PC-3 (cell line): ENCODE measurements around the gene MRPS11. TPM values are rescaled to one million over a fixed set of nuclear protein-coding genes. Genes with fewer than 3 reads are reported as not detected.

ENCODE experiments used
- ATAC-seq: fragments of 200-7000 bp; cut with Tn5 transposase; 2 replicates; pipeline ENCODE4 v1.9.1; 2020; ENCODE audit warnings: mild to moderate bottlenecking, moderate library complexity
- BruUV-seq: library from RNA; stranded (reverse); fragments of 400-500 nt; replicated peaks from 2 replicates; lab custom pipeline; 2021; lab: Mats Ljungman, UMichigan
- CTCF ChIA-PET: fragments of 300-600 bp; sonication (Branson Sonifier 250); formaldehyde crosslinking; loops from one replicate; lab custom pipeline; 2022; ENCODE audit warnings: antibody characterized with exemption; lab: Charles Lee
- POLR2A ChIA-PET: fragments of 300-600 bp; sonication (Branson Sonifier 250); formaldehyde crosslinking; loops from one replicate; lab custom pipeline; 2022; ENCODE audit warnings: antibody characterized with exemption; ENCODE audit not compliant: unreplicated experiment; lab: Charles Lee
- DNase-seq: peaks from one replicate; pipeline ENCODE4 v3.0.0-alpha.2; 2015
- H2AFZ ChIP-seq: fragments of 300-600 bp; sonication (generic); 2 replicates; pipeline ENCODE4 v1.6.0; 2016; ENCODE audit warnings: antibody characterized with exemption, low read length
- H3F3A ChIP-seq: fragments of 300-600 bp; sonication (generic); one replicate; pipeline ENCODE4 v1.6.0; 2017; ENCODE audit warnings: antibody characterized with exemption, low read length, control low read depth, mild to moderate bottlenecking; ENCODE audit not compliant: unreplicated experiment
- H3K27ac ChIP-seq: fragments of 300-600 bp; sonication (generic); 2 replicates; pipeline ENCODE4 v1.5.1; 2016; ENCODE audit warnings: mild to moderate bottlenecking, low read length
- H3K27me3 ChIP-seq: fragments of 300-600 bp; sonication (generic); 2 replicates; pipeline ENCODE4 v1.6.1; 2016; ENCODE audit warnings: low read length, mixed read lengths
- H3K36me3 ChIP-seq: fragments of 300-600 bp; sonication (generic); 2 replicates; pipeline ENCODE4 v1.6.1; 2016; ENCODE audit warnings: low read depth, mixed run types, low read length, mixed read lengths
- H3K4me1 ChIP-seq: fragments of 300-600 bp; sonication (generic); 2 replicates; pipeline ENCODE4 v1.5.1; 2016; ENCODE audit warnings: low read length; ENCODE audit not compliant: insufficient read depth
- H3K4me2 ChIP-seq: fragments of 300-600 bp; sonication (generic); 2 replicates; pipeline ENCODE4 v1.6.0; 2016; ENCODE audit warnings: low read length
- H3K4me3 ChIP-seq: fragments of 300-600 bp; sonication (generic); 2 replicates; pipeline ENCODE4 v1.5.1; 2016; ENCODE audit warnings: mild to moderate bottlenecking, low read length, mixed read lengths
- H3K79me2 ChIP-seq: fragments of 300-600 bp; sonication (generic); 2 replicates; pipeline ENCODE4 v1.6.1; 2017; ENCODE audit warnings: low read length, mixed read lengths
- H3K9ac ChIP-seq: fragments of 300-600 bp; sonication (generic); 2 replicates; pipeline ENCODE4 v1.6.0; 2016; ENCODE audit warnings: mild to moderate bottlenecking, low read length
- H3K9me2 ChIP-seq: fragments of 300-600 bp; sonication (generic); replicated peaks from 2 replicates; pipeline ENCODE4 v1.6.1; 2016; ENCODE audit warnings: mixed run types, low read length, mixed read lengths
- H3K9me3 ChIP-seq: fragments of 300-600 bp; sonication (generic); 2 replicates; pipeline ENCODE4 v1.6.1; 2016; ENCODE audit warnings: low read length, mixed read lengths
- H4K20me1 ChIP-seq: fragments of 300-600 bp; sonication (generic); 2 replicates; pipeline ENCODE4 v1.6.1; 2016; ENCODE audit warnings: low read length, mixed read lengths
- EZH2 ChIP-seq: fragments of 300-600 bp; sonication (generic); IDR thresholded peaks from one replicate; pipeline ENCODE4 v1.6.1; 2017; ENCODE audit warnings: antibody characterized with exemption, mild to moderate bottlenecking, low read length; ENCODE audit not compliant: unreplicated experiment
- EZH2phosphoT487 ChIP-seq: fragments of 300-600 bp; sonication (generic); IDR thresholded peaks from 2 replicates; pipeline ENCODE4 v1.6.1; 2018; ENCODE audit warnings: mild to moderate bottlenecking, antibody characterized with exemption, low read length, borderline replicate concordance
- intact Hi-C: fragments of 100-400 bp; cut with micrococcal nuclease; formaldehyde crosslinking; loops from 2 replicates; pipeline ENCODE4 v1.9.0; 2023
- total RNA-seq: library from RNA; depleted of rRNA; stranded (reverse); fragments of >200 nt; gene quantifications from 2 replicates; pipeline ENCODE4 v1.2.3, GENCODE V29; 2014
- TF ChIP-seq, protein P1 (sequence below): fragments of 300-600 bp; sonication (generic); conservative IDR thresholded peaks from 2 replicates; pipeline ENCODE4 v1.5.1; 2017; ENCODE audit warnings: antibody characterized with exemption, low read depth, mild to moderate bottlenecking, low read length

Gene MRPS11
- total RNA-seq, 1 experiment from 2014 or later: 92.7 TPM

DNA sequence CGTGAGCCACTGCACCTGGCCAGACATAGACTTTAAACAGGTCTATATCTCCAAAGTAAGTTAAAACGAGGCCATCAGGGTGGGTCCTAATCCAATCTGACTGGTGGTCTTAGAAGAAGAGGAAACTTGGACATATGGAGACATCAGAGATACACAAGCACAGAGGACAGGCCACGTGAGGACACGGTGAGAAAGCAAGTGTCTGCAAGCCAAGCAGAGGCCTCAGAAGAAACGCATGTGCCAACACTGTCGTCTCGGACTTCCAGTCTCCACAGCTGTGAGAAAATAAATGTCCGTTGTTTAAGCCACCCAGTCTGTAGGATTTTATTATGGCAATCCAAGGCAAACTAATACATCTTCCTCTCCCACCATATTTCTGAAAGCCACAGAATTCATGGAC is 44.2 kb upstream of the MRPS11 start:
- no peak for ATAC-seq
- CTCF ChIA-PET: no interaction called here

DNA sequence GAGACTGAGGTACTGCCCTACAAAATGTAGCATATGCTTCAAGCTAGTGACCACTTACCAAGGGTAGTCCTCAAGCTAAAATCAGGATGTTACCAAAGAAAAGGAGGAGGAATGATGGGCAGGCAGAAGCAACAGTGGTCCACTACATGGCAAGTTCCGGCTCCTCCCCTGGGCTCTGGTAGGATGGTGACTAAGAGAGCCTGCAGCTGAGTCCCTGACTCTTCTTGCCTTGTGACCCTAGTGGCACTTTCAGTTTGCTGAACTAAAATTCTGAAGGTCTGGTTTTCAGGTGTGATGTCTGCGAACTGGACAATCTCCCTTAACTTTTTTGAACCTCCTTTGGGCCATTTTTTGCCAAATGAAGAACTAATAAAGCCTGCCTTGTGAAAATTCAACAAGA is 41.2 kb upstream of the MRPS11 start:
- no peak overlapping the region for H3K4me2 ChIP-seq
- no peaks in the 10 kb centered on the region for H3K79me2 ChIP-seq
- no peak for DNase-seq
- ATAC-seq: no peak
- H3K4me1 ChIP-seq: no peaks in the 10 kb centered on the region
- H3K9me3 ChIP-seq: no peaks in the 10 kb centered on the region
- no peak overlapping the region for H2AFZ ChIP-seq
- H3K9ac ChIP-seq: no peak overlapping the region
- H3K4me3 ChIP-seq: no peak overlapping the region
- no peak overlapping the region for H3K27ac ChIP-seq
- BruUV-seq: no TSS peak
- H3K9me2 ChIP-seq: no peaks in the 10 kb centered on the region
- H4K20me1 ChIP-seq: no peaks in the 10 kb centered on the region
- ChIA-PET POLR2A (no interaction called here), CTCF (no interaction called here)
- TF ChIP-seq EZH2: no peak
- no peak for TF ChIP-seq EZH2phosphoT487
- TF ChIP-seq, protein P1, sequence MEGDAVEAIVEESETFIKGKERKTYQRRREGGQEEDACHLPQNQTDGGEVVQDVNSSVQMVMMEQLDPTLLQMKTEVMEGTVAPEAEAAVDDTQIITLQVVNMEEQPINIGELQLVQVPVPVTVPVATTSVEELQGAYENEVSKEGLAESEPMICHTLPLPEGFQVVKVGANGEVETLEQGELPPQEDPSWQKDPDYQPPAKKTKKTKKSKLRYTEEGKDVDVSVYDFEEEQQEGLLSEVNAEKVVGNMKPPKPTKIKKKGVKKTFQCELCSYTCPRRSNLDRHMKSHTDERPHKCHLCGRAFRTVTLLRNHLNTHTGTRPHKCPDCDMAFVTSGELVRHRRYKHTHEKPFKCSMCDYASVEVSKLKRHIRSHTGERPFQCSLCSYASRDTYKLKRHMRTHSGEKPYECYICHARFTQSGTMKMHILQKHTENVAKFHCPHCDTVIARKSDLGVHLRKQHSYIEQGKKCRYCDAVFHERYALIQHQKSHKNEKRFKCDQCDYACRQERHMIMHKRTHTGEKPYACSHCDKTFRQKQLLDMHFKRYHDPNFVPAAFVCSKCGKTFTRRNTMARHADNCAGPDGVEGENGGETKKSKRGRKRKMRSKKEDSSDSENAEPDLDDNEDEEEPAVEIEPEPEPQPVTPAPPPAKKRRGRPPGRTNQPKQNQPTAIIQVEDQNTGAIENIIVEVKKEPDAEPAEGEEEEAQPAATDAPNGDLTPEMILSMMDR: no peak
- intact Hi-C loops: no loop called here
- H3F3A ChIP-seq: no peaks in the 10 kb centered on the region
- H3K36me3 ChIP-seq: no peaks in the 10 kb centered on the region
- H3K27me3 ChIP-seq: peaks cover 49% of the 10 kb centered on the region

More for the DNA sequence above, 44.2 kb upstream of the MRPS11 start:
- Histone ChIP-seq H3K36me3 (no peaks in the 10 kb centered on the region), H4K20me1 (no peaks in the 10 kb centered on the region), H3K9me3 (no peaks in the 10 kb centered on the region), H3F3A (no peaks in the 10 kb centered on the region), H3K4me2 (no peak overlapping the region), H3K4me3 (no peak overlapping the region), H3K4me1 (no peaks in the 10 kb centered on the region), H3K27me3 (peaks cover 29% of the 10 kb centered on the region), H2AFZ (no peak overlapping the region), H3K9ac (no peak overlapping the region), H3K9me2 (no peaks in the 10 kb centered on the region), H3K79me2 (no peaks in the 10 kb centered on the region), H3K27ac (no peak overlapping the region)
- no peak for DNase-seq
- no TSS peak for BruUV-seq
- intact Hi-C loops: no loop called here
- POLR2A ChIA-PET: no interaction called here
- TF ChIP-seq EZH2phosphoT487: no peak
- TF ChIP-seq EZH2: no peak

DNA sequence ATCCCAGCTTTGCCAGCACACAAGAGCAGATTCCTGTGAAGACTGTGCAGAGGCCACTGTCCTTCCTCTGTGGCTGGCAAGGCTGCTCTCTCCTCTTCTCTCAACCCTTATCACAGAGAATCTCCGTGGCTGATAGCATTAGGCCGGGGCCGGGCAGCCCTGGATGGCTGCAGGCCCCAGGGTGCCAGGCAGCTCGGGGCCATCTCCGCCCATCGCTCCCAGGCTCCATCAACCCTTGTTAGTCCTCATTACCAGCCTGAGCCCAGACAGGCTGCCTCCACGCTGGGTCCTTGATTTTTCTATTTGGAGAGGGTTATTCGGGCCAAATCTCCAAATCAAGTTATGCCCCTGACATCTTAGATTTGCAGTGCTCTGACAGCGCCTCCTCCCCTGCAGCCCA is 39.5 kb upstream of the MRPS11 start:
- Histone ChIP-seq H3K4me2 (no peak overlapping the region), H2AFZ (no peak overlapping the region), H3K36me3 (no peaks in the 10 kb centered on the region), H3F3A (no peaks in the 10 kb centered on the region), H3K27ac (no peak overlapping the region), H3K27me3 (peaks cover 49% of the 10 kb centered on the region), H3K79me2 (no peaks in the 10 kb centered on the region), H4K20me1 (no peaks in the 10 kb centered on the region), H3K9ac (no peak overlapping the region), H3K4me1 (no peaks in the 10 kb centered on the region), H3K9me2 (no peaks in the 10 kb centered on the region), H3K4me3 (no peak overlapping the region), H3K9me3 (no peaks in the 10 kb centered on the region)
- intact Hi-C loops: no loop called here
- ChIA-PET POLR2A (no interaction called here), CTCF (no interaction called here)
- no peak for ATAC-seq
- no peak for DNase-seq
- TF ChIP-seq EZH2 (no peak), EZH2phosphoT487 (no peak)
- TF ChIP-seq, protein P1: no peak
- BruUV-seq: no TSS peak
